Urinary bladder (tissue), 2 donors: Measurements from ENCODE around the gene CLCN1. TPM values are rescaled to one million over a fixed set of nuclear protein-coding genes. Genes with fewer than 3 reads are reported as not detected.

Experiments
- polyA plus RNA-seq: library from polyadenylated mRNA; stranded (reverse); fragments of 200-250 nt; gene quantifications from one replicate; pipeline ENCODE4 v1.2.3, GENCODE V29; 2013
- small RNA-seq: library from RNA; depleted of rRNA; stranded (forward); fragments of <200 nt; gene quantifications from one replicate; pipeline ENCODE3, GENCODE V24; 2014
- total RNA-seq: library from RNA; depleted of rRNA; stranded (reverse); fragments of >200 nt; gene quantifications from one replicate; pipeline ENCODE4 v1.2.3, GENCODE V29; 2014
- donor health status: healthy.

Gene CLCN1
- total and polyA plus RNA-seq, 2 donors = 0.05 to 0.16 TPM

Small RNAs within 50 kb of the gene (small RNA-seq; reads per million reads assigned to genes)
- gene MIR6892 (0.21 reads per million), gene RN7SL481P (not detected), gene RN7SL535P (not detected)

Other genes starting within 250 kb of the CLCN1 start
- not detected for gene PIP, start 184.0 kb upstream of the CLCN1 start, total RNA-seq
- not detected for gene PIP, start 184.0 kb upstream of the CLCN1 start, polyA plus RNA-seq
- gene TAS2R39, start 132.7 kb upstream of the CLCN1 start, total RNA-seq = not detected
- gene TAS2R39, start 132.7 kb upstream of the CLCN1 start, polyA plus RNA-seq = not detected
- gene TAS2R40, start 94.1 kb upstream of the CLCN1 start, total RNA-seq = not detected
- not detected for gene TAS2R40, start 94.1 kb upstream of the CLCN1 start, polyA plus RNA-seq
- 84.8 TPM for gene GSTK1, start 52.7 kb upstream of the CLCN1 start, total RNA-seq
- gene GSTK1, start 52.7 kb upstream of the CLCN1 start, polyA plus RNA-seq = 139 TPM
- gene TMEM139, start 31.2 kb upstream of the CLCN1 start, total RNA-seq = 2.1 TPM
- 1.2 TPM for gene TMEM139, start 31.2 kb upstream of the CLCN1 start, polyA plus RNA-seq
- 22.0 TPM for gene CASP2, start 27.8 kb upstream of the CLCN1 start, total RNA-seq
- gene CASP2, start 27.8 kb upstream of the CLCN1 start, polyA plus RNA-seq = 7.5 TPM
- 4.1 TPM for gene FAM131B, start 46.6 kb downstream of the CLCN1 start, total RNA-seq
- 3.2 TPM for gene FAM131B, start 46.6 kb downstream of the CLCN1 start, polyA plus RNA-seq
- 37.9 TPM for gene ZYX, start 65.2 kb downstream of the CLCN1 start, total RNA-seq
- 386 TPM for gene ZYX, start 65.2 kb downstream of the CLCN1 start, polyA plus RNA-seq
- 3.2 TPM for gene EPHA1, start 92.7 kb downstream of the CLCN1 start, total RNA-seq
- 1.4 TPM for gene EPHA1, start 92.7 kb downstream of the CLCN1 start, polyA plus RNA-seq
- 0.42 TPM for gene TAS2R60, start 127.3 kb downstream of the CLCN1 start, total RNA-seq
- gene TAS2R60, start 127.3 kb downstream of the CLCN1 start, polyA plus RNA-seq = not detected
- not detected for gene TAS2R41, start 161.8 kb downstream of the CLCN1 start, total RNA-seq
- gene TAS2R41, start 161.8 kb downstream of the CLCN1 start, polyA plus RNA-seq = not detected